ENCODE measurements around the gene ZFYVE28.

ZFYVE28 gene

GRCh38 chr4:2353222-2354107 lies 65.0 kb downstream of the ZFYVE28 start:
- H3K27me3 ChIP-seq (ENCODE audit: control insufficient read depth, low read length), result no peaks in the 10 kb centered on the region
- H3F3A ChIP-seq (ENCODE audit: control insufficient read depth, insufficient read depth), result no peaks in the 10 kb centered on the region
- no peaks in the 10 kb centered on the region for H3K79me2 ChIP-seq (ENCODE audit: control insufficient read depth, low read length)
- H3K9me2 ChIP-seq (replicated peaks; ENCODE audit: control insufficient read depth, low read length), result no peaks in the 10 kb centered on the region
- no peak overlapping the region for H3K27ac ChIP-seq (ENCODE audit: low read depth, low read length)
- no peaks in the 10 kb centered on the region for H3K36me3 ChIP-seq (ENCODE audit: control insufficient read depth, low read length)
- H3K9me3 ChIP-seq (ENCODE audit: control insufficient read depth, insufficient read depth, low read length), result no peaks in the 10 kb centered on the region
- H4K20me1 ChIP-seq (ENCODE audit: control insufficient read depth, insufficient read depth, low read depth, low read length), result no peaks in the 10 kb centered on the region
- TF ChIP-seq EZH2phosphoT487 (IDR thresholded peaks at IDR 0.05; ENCODE audit: borderline replicate concordance, low read length), result no peak
- peaks cover 2% of the 10 kb centered on the region; the same call in 1 of the 2 replicates for H3K4me1 ChIP-seq (ENCODE audit: control insufficient read depth, low read length)
- H3K4me2 ChIP-seq (ENCODE audit: low read length), result no peak overlapping the region
- no peak overlapping the region for H3K4me3 ChIP-seq (ENCODE audit: low read length)

- Histone ChIP-seq H3K27me3 (ENCODE audit: control insufficient read depth, low read length) (no peaks in the 10 kb centered on the region), H3K4me1 (ENCODE audit: control insufficient read depth, low read length) (peaks cover 2% of the 10 kb centered on the region; the same call in 1 of the 2 replicates), H3K9me2 (replicated peaks; ENCODE audit: control insufficient read depth, low read length) (no peaks in the 10 kb centered on the region), H3K36me3 (ENCODE audit: control insufficient read depth, low read length) (no peaks in the 10 kb centered on the region), H4K20me1 (ENCODE audit: control insufficient read depth, insufficient read depth, low read depth, low read length) (no peaks in the 10 kb centered on the region), H3K79me2 (ENCODE audit: control insufficient read depth, low read length) (no peaks in the 10 kb centered on the region), H3K4me3 (ENCODE audit: low read length) (no peak overlapping the region), H3F3A (ENCODE audit: control insufficient read depth, insufficient read depth) (no peaks in the 10 kb centered on the region), H3K9me3 (ENCODE audit: control insufficient read depth, insufficient read depth, low read length) (no peaks in the 10 kb centered on the region), H3K27ac (ENCODE audit: low read depth, low read length) (no peak overlapping the region), H3K4me2 (ENCODE audit: low read length) (no peak overlapping the region)
- TF ChIP-seq EZH2phosphoT487 (IDR thresholded peaks at IDR 0.05; ENCODE audit: borderline replicate concordance, low read length), result no peak
- TF ChIP-seq, protein P1, sequence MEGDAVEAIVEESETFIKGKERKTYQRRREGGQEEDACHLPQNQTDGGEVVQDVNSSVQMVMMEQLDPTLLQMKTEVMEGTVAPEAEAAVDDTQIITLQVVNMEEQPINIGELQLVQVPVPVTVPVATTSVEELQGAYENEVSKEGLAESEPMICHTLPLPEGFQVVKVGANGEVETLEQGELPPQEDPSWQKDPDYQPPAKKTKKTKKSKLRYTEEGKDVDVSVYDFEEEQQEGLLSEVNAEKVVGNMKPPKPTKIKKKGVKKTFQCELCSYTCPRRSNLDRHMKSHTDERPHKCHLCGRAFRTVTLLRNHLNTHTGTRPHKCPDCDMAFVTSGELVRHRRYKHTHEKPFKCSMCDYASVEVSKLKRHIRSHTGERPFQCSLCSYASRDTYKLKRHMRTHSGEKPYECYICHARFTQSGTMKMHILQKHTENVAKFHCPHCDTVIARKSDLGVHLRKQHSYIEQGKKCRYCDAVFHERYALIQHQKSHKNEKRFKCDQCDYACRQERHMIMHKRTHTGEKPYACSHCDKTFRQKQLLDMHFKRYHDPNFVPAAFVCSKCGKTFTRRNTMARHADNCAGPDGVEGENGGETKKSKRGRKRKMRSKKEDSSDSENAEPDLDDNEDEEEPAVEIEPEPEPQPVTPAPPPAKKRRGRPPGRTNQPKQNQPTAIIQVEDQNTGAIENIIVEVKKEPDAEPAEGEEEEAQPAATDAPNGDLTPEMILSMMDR (IDR thresholded peaks at IDR 0.05; ENCODE audit: low read depth, low read length, poor library complexity, severe bottlenecking), result no peak
Observed at GRCh38 chr4:2352729-2353221, 65.7 kb downstream of the ZFYVE28 start.

DNA sequence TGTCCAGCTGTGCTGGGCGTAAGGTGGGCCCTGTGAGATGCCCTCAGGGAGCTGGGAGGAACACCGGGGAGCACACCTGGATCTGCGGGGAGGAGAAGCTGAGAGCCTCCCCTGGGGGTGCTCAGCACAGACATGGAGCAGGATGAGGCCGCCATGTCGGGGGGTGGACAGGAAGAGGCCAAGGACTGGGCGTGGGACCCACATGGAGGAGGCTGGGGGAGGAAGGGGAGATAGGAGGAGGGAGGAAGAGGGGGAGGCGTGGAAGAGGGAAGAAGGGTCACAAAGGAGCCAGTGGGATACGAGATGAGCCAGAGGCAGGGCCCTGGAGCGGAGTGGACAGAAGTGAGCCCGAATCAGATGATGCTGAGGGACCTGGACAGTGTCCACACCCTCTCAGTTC lies 66.3 kb downstream of the ZFYVE28 start:
- no peak overlapping the region for H3K4me3 ChIP-seq (ENCODE audit: low read length)
- H3F3A ChIP-seq (ENCODE audit: control insufficient read depth, insufficient read depth), result no peaks in the 10 kb centered on the region
- no peak overlapping the region for H3K27ac ChIP-seq (ENCODE audit: low read depth, low read length)
- TF ChIP-seq EZH2phosphoT487 (IDR thresholded peaks at IDR 0.05; ENCODE audit: borderline replicate concordance, low read length), result no peak
- TF ChIP-seq, protein P1 (IDR thresholded peaks at IDR 0.05; ENCODE audit: low read depth, low read length, poor library complexity, severe bottlenecking), result no peak
- no peaks in the 10 kb centered on the region for H4K20me1 ChIP-seq (ENCODE audit: control insufficient read depth, insufficient read depth, low read depth, low read length)
- peaks cover 3% of the 10 kb centered on the region for H3K27me3 ChIP-seq (ENCODE audit: control insufficient read depth, low read length)
- H3K36me3 ChIP-seq (ENCODE audit: control insufficient read depth, low read length), result no peaks in the 10 kb centered on the region
- peaks cover 2% of the 10 kb centered on the region; the same call in 1 of the 2 replicates for H3K4me1 ChIP-seq (ENCODE audit: control insufficient read depth, low read length)
- H3K4me2 ChIP-seq (ENCODE audit: low read length), result no peak overlapping the region
- H3K79me2 ChIP-seq (ENCODE audit: control insufficient read depth, low read length), result no peaks in the 10 kb centered on the region
- no peaks in the 10 kb centered on the region for H3K9me3 ChIP-seq (ENCODE audit: control insufficient read depth, insufficient read depth, low read length)
- no peaks in the 10 kb centered on the region for H3K9me2 ChIP-seq (replicated peaks; ENCODE audit: control insufficient read depth, low read length)

DNA sequence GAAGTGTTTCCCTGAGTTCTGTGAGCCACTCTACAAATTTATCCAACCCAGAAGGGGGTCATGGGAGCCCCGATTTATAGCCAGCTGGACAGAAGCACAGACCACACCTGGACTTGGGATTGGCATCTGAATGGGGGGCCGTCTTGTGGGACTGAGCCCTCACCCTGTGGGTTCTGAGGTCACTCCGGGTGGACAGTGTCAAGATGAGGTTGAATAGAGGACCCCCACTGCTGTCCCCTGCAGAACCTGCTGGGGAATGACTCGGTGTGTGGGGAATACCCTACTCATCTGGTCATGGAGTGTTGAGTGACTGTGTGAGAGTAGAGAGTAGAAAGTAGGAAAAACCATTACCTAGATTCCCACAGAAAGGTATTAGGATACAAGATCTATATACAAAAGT lies 67.5 kb downstream of the ZFYVE28 start:
- no peaks in the 10 kb centered on the region for H3K36me3 ChIP-seq (ENCODE audit: control insufficient read depth, low read length)
- no peak for TF ChIP-seq EZH2phosphoT487 (IDR thresholded peaks at IDR 0.05; ENCODE audit: borderline replicate concordance, low read length)
- TF ChIP-seq, protein P1 (IDR thresholded peaks at IDR 0.05; ENCODE audit: low read depth, low read length, poor library complexity, severe bottlenecking), result no peak

More for the DNA sequence above, 67.5 kb downstream of the ZFYVE28 start:
- H3K27ac ChIP-seq (ENCODE audit: low read depth, low read length), result no peak overlapping the region
- H3F3A ChIP-seq (ENCODE audit: control insufficient read depth, insufficient read depth), result no peaks in the 10 kb centered on the region
- peaks cover 8% of the 10 kb centered on the region for H3K27me3 ChIP-seq (ENCODE audit: control insufficient read depth, low read length)
- no peak overlapping the region for H3K4me2 ChIP-seq (ENCODE audit: low read length)
- H3K9me2 ChIP-seq (replicated peaks; ENCODE audit: control insufficient read depth, low read length), result no peaks in the 10 kb centered on the region
- peaks cover 2% of the 10 kb centered on the region; the same call in 1 of the 2 replicates for H3K4me1 ChIP-seq (ENCODE audit: control insufficient read depth, low read length)
- no peak overlapping the region for H3K4me3 ChIP-seq (ENCODE audit: low read length)
- no peaks in the 10 kb centered on the region for H3K9me3 ChIP-seq (ENCODE audit: control insufficient read depth, insufficient read depth, low read length)
- no peaks in the 10 kb centered on the region for H4K20me1 ChIP-seq (ENCODE audit: control insufficient read depth, insufficient read depth, low read depth, low read length)
- H3K79me2 ChIP-seq (ENCODE audit: control insufficient read depth, low read length), result no peaks in the 10 kb centered on the region
